Measurements from ENCODE around the gene TM9SF3. TPM values are rescaled to one million over a fixed set of nuclear protein-coding genes. Genes with fewer than 3 reads are reported as not detected.
"Not testable (repeated sequence)": the region's sequence is repeated elsewhere in the genome, so short reads cannot be mapped to it uniquely, and the experiment has no call there.

TM9SF3 gene
- total RNA-seq, 4 donors from 2014 or later = 54.4 to 67.9 (median 59.5) TPM

DNA sequence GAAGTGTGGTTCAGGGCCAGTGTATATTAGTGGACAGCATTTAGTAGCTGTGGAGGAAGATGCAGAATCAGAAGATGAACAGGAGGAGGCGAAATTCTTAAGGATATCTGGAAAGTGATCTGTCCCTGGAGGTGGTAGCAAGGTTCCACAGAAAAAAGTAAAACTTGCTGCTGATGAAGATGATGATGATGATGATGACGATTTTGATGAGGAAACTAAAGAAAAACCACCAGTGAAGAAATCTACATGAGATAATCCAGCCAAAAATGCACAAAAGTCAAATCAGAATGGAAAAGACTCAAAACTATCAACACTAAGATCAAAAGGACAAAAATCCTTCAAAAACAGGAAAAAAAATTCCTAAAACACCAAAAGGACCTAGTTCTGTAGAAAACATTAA is 26.3 kb downstream of the TM9SF3 start:
- DNase-seq (ENCODE audit: low spot score in 2 of 2) = no peak
- intact Hi-C loops (cut with DNase I; ENCODE audit: low total_unique reads) = no loop called here
- H3K4me3 ChIP-seq (ENCODE audit: low read depth, poor library complexity, severe bottlenecking) = no peak overlapping the region
- 91 to 95% methylated on average over 2 of the region's 2 CpGs for WGBS, 2 donors
- no peak for TF ChIP-seq POLR2A (IDR thresholded peaks at IDR 0.05)
- TF ChIP-seq, protein P1, sequence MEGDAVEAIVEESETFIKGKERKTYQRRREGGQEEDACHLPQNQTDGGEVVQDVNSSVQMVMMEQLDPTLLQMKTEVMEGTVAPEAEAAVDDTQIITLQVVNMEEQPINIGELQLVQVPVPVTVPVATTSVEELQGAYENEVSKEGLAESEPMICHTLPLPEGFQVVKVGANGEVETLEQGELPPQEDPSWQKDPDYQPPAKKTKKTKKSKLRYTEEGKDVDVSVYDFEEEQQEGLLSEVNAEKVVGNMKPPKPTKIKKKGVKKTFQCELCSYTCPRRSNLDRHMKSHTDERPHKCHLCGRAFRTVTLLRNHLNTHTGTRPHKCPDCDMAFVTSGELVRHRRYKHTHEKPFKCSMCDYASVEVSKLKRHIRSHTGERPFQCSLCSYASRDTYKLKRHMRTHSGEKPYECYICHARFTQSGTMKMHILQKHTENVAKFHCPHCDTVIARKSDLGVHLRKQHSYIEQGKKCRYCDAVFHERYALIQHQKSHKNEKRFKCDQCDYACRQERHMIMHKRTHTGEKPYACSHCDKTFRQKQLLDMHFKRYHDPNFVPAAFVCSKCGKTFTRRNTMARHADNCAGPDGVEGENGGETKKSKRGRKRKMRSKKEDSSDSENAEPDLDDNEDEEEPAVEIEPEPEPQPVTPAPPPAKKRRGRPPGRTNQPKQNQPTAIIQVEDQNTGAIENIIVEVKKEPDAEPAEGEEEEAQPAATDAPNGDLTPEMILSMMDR (IDR thresholded peaks at IDR 0.05) = no peak

DNA sequence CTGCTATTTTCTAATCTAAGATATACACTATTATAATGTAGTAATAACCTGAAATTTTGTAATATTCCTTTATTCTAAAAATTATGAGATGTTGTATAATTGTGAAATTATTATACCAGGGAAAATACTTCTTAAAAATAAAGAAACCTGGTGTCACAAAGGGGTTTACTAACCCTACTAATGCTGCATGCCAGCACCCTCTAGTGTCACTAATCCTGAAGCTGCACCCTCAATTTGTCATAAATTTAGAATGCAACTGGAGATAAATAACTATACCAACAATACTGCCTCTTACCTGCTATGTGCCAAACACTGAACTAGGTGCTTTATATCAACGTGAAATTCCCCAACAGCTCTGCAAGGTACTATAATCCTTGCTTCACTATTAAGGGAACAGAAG is 30.8 kb downstream of the TM9SF3 start:
- intact Hi-C loops (cut with DNase I; ENCODE audit: low total_unique reads) = no loop called here
- TF ChIP-seq, protein P1 (IDR thresholded peaks at IDR 0.05) = no peak
- TF ChIP-seq POLR2A (IDR thresholded peaks at IDR 0.05) = no peak
- no peak for DNase-seq (ENCODE audit: low spot score in 2 of 2)
- 63 to 68% methylated on average over 1 of the region's 1 CpG for WGBS, 2 donors
- no peak overlapping the region for H3K4me3 ChIP-seq (ENCODE audit: low read depth, poor library complexity, severe bottlenecking)

DNA sequence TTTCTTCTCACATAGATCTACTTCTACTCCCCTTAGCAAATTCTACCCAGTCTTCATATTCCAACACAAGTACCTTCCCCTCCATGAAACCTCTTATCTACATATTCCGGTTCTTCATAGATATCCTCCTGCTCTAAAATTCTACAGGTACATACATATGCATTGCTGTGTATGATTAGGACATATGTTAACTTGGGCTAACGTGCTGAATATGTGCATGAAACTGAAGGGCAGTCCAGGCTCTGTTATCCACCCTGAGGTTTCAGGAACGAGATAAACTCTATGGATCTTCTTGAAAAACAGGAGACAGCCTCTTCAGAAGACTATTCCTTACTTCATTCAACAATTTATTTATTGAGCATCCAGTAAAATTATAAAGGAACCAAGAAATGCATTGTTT is 31.5 kb downstream of the TM9SF3 start:
- no peak for DNase-seq (ENCODE audit: low spot score in 2 of 2)
- intact Hi-C loops (cut with DNase I; ENCODE audit: low total_unique reads) = no loop called here
- 93 to 94% methylated on average over 3 of the region's 3 CpGs for WGBS, 2 donors

DNA sequence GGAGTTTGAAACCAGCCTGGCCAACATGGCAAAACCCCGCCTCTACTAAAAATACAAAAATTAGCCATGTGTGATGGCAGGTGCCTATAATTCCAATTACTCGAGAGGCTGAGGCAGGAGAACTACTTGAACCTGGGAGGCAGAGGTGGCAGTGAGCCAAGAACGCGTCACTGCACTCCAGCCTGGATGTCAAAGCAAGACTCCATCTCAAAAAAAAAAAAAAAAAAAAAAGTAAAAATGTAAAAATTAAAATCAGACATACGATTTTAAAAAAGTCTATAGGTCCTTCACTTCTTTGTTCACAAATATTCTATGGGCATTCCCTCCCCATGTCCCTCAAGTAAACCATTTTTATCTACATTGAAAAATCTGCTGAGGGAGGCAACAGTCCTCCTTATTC is 38.2 kb downstream of the TM9SF3 start:
- intact Hi-C loops (cut with DNase I; ENCODE audit: low total_unique reads) = no loop called here
- TF ChIP-seq POLR2A (IDR thresholded peaks at IDR 0.05) = no peak
- TF ChIP-seq, protein P1 (IDR thresholded peaks at IDR 0.05) = no peak
- whole genome bisulfite sequencing, 2 donors = 74 to 78% methylated on average over 5 of the region's 5 CpGs
- no peak overlapping the region for H3K4me3 ChIP-seq (ENCODE audit: low read depth, poor library complexity, severe bottlenecking)
- DNase-seq (ENCODE audit: low spot score in 2 of 2) = no peak

More for the DNA sequence above, 31.5 kb downstream of the TM9SF3 start:
- no peak overlapping the region for H3K4me3 ChIP-seq (ENCODE audit: low read depth, poor library complexity, severe bottlenecking)
- TF ChIP-seq, protein P1 (IDR thresholded peaks at IDR 0.05) = no peak
- no peak for TF ChIP-seq POLR2A (IDR thresholded peaks at IDR 0.05)

DNA sequence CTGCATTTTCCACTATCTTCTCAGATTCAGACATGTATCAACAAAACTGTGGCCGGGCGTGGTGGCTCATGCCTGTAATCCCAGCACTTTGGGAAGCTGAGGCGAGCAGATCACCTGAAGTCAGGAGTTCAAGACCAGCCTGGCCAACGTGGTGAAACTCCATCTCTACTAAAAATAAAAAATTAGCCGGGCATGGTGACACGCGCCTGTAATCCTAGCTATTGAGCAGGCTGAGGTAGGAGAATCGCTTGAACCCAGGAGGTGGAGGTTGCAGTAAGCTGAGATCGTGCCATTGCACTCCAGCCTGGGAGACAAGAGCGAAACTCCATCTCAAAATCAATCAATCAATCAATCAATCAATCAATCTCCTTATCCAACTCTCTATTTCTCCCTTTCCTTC is 41.3 kb downstream of the TM9SF3 start:
- intact Hi-C loops (cut with DNase I; ENCODE audit: low total_unique reads); DNase-seq (ENCODE audit: low spot score in 2 of 2); H3K4me3 ChIP-seq (ENCODE audit: low read depth, poor library complexity, severe bottlenecking): not testable (repeated sequence)
- WGBS, 2 donors = 90 to 93% methylated on average over 10 of the region's 10 CpGs

DNA sequence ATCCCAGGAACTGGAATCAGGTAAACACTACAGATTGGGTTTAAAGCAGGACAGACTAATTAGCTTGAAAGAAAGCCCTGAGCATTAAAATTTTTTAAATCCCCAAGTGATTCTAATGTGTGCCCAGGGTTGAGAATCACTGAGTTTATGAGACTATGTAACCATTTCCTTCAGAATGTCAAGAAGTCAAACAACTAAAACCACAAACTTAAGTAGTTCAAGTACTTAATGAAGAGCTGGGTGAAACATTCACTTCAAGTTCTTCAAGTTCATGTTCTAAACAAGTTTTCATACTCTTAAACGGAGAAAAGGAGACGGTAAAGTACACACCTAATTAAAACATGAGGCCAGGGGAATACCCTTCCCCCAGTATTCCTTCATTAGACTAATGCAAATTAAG is 44.9 kb downstream of the TM9SF3 start:
- no peak for DNase-seq (ENCODE audit: low spot score in 2 of 2)
- TF ChIP-seq, protein P1 (IDR thresholded peaks at IDR 0.05) = no peak
- no peak for TF ChIP-seq POLR2A (IDR thresholded peaks at IDR 0.05)
- 69 to 74% methylated on average over 2 of the region's 2 CpGs for WGBS, 2 donors
- intact Hi-C loops (cut with DNase I; ENCODE audit: low total_unique reads) = no loop called here
- no peak overlapping the region for H3K4me3 ChIP-seq (ENCODE audit: low read depth, poor library complexity, severe bottlenecking)
